SK-N-SH (cell line): ENCODE measurements around the gene RGS6. TPM values are rescaled to one million over a fixed set of nuclear protein-coding genes. Genes with fewer than 3 reads are reported as not detected.

Experiments used
- CTCF ChIA-PET: fragments of 300-600, 350-600 bp; formaldehyde crosslinking; extraction: SDS; loops from one replicate; lab custom pipeline; 2021; lab: Yijun Ruan, JAX
- POLR2A ChIA-PET: fragments of 350-600 bp; sonication (Branson Sonifier 250); formaldehyde crosslinking; extraction: SDS; loops from one replicate; lab custom pipeline; 2020; ENCODE audit warnings: antibody characterized with exemption, inconsistent platforms; lab: Yijun Ruan, JAX
- DNase-seq: peaks from one replicate; pipeline ENCODE4 v3.0.0; 2012
- H2AFZ ChIP-seq: fragments of 200-600 bp; sonication (generic); 2 replicates; pipeline ENCODE4 v1.8.1; 2016; ENCODE audit warnings: antibody characterized with exemption, mild to moderate bottlenecking, low read depth
- H3F3A ChIP-seq: fragments of 200-600 bp; sonication (generic); replicated peaks from 2 replicates; pipeline ENCODE3; 2016; ENCODE audit warnings: antibody characterized with exemption, mild to moderate bottlenecking; ENCODE audit not compliant: insufficient read depth
- H3K27ac ChIP-seq, 2 experiments: fragments of 200-500 bp in 1 of 2; fragments of 200-600 bp in 1 of 2; sonication (Bioruptor generic) in 1 of 2; sonication (generic), shearing (Covaris generic) in 1 of 2; 2 replicates each; pipeline versions ENCODE4 v1.5.1 to v1.6.1; 2014 to 2016; ENCODE audit warnings: low read depth in 2 of 2, inconsistent platforms in 1 of 2, low read length in 1 of 2, mild to moderate bottlenecking in 1 of 2, mixed read lengths in 1 of 2
- H3K27me3 ChIP-seq: fragments of 200-600 bp; sonication (generic), shearing (Covaris generic); 2 replicates; pipeline ENCODE4 v1.6.1; 2016; ENCODE audit warnings: mixed run types; ENCODE audit not compliant: insufficient read depth
- H3K36me3 ChIP-seq, 2 experiments: fragments of 200-500 bp in 1 of 2; fragments of 200-600 bp in 1 of 2; sonication (Bioruptor generic) in 1 of 2; sonication (generic) in 1 of 2; replicated peaks in 1 of 2; 2 replicates each; pipeline versions ENCODE3 to v1.5.1; 2014 to 2016; ENCODE audit warnings: low read length in 1 of 2, mild to moderate bottlenecking in 1 of 2; ENCODE audit not compliant: insufficient read depth in 2 of 2, control insufficient read depth in 1 of 2
- H3K4me1 ChIP-seq, 2 experiments: fragments of 200-500 bp in 1 of 2; fragments of 200-600 bp in 1 of 2; sonication (Bioruptor generic) in 1 of 2; sonication (generic), shearing (Covaris generic) in 1 of 2; 2 replicates each; pipeline versions ENCODE4 v1.5.1 to v1.6.1; 2014 to 2016; ENCODE audit warnings: low read depth in 1 of 2, low read length in 1 of 2, mixed run types in 1 of 2; ENCODE audit not compliant: insufficient read depth in 2 of 2, control insufficient read depth in 1 of 2
- H3K4me2 ChIP-seq: fragments of 200-600 bp; sonication (generic), shearing (Covaris generic); 2 replicates; pipeline ENCODE4 v1.6.1; 2017; ENCODE audit warnings: mixed run types
- H3K4me3 ChIP-seq, 2 experiments: fragments of 200-500 bp in 1 of 2; fragments of 200-600 bp in 1 of 2; sonication (Bioruptor generic) in 1 of 2; sonication (generic), shearing (Covaris generic) in 1 of 2; 2 replicates each; pipeline versions ENCODE4 v1.5.1 to v1.8.1; 2014 to 2016; ENCODE audit warnings: low read depth in 2 of 2, inconsistent platforms in 1 of 2, low read length in 1 of 2, mild to moderate bottlenecking in 1 of 2, mixed read lengths in 1 of 2, moderate library complexity in 1 of 2
- H3K79me2 ChIP-seq: fragments of 200-600 bp; sonication (generic); 2 replicates; pipeline ENCODE4 v1.8.1; 2017; ENCODE audit warnings: mild to moderate bottlenecking; ENCODE audit not compliant: insufficient read depth
- H3K9ac ChIP-seq: fragments of 200-600 bp; sonication (generic); 2 replicates; pipeline ENCODE4 v1.6.1; 2017; ENCODE audit warnings: mixed run types
- H3K9me2 ChIP-seq: fragments of 200-600 bp; sonication (generic); 2 replicates; pipeline ENCODE4 v1.6.1; 2017; ENCODE audit warnings: mixed run types
- H3K9me3 ChIP-seq: fragments of 200-600 bp; sonication (generic); 2 replicates; pipeline ENCODE4 v1.6.1; 2017; ENCODE audit warnings: mixed run types, mild to moderate bottlenecking, moderate library complexity
- H4K20me1 ChIP-seq: fragments of 200-600 bp; sonication (generic); 2 replicates; pipeline ENCODE4 v1.6.1; 2017; ENCODE audit warnings: mild to moderate bottlenecking, mixed run types; ENCODE audit not compliant: insufficient read depth
- ELF1 ChIP-seq: IDR thresholded peaks from 2 replicates; pipeline ENCODE4 v1.4.0; 2012
- FOXJ3 ChIP-seq: sonication (generic); formaldehyde crosslinking; IDR thresholded peaks from 2 replicates; pipeline ENCODE4 v1.5.1; 2020; ENCODE audit warnings: mild to moderate bottlenecking, missing genetic modification reagents
- GATA2 ChIP-seq: sonication (generic); formaldehyde crosslinking; IDR thresholded peaks from 2 replicates; pipeline ENCODE4 v1.5.0; 2020; ENCODE audit warnings: mild to moderate bottlenecking, missing genetic modification reagents
- MXI1 ChIP-seq: IDR thresholded peaks from 2 replicates; pipeline ENCODE4 v1.6.1; 2012; ENCODE audit warnings: mild to moderate bottlenecking, low read depth, low read length, improper control_type of control experiment
- NFIC ChIP-seq: IDR thresholded peaks from 2 replicates; pipeline ENCODE4 v1.4.0; 2012; ENCODE audit warnings: borderline replicate concordance
- PBX3 ChIP-seq: IDR thresholded peaks from 2 replicates; pipeline ENCODE4; 2012
- POLR2AphosphoS5 ChIP-seq: IDR thresholded peaks from 2 replicates; pipeline ENCODE4 v1.6.1; 2012; ENCODE audit warnings: low read depth, low read length
- REST ChIP-seq: IDR thresholded peaks from 2 replicates; pipeline ENCODE4 v1.6.1; 2012; ENCODE audit warnings: mild to moderate bottlenecking, low read depth, low read length, moderate library complexity
- RXRA ChIP-seq: IDR thresholded peaks from 2 replicates; pipeline ENCODE4 v1.4.0; 2012; ENCODE audit warnings: low read depth, mild to moderate bottlenecking, borderline replicate concordance
- SIN3A ChIP-seq: IDR thresholded peaks from 2 replicates; pipeline ENCODE4 v1.6.1; 2012; ENCODE audit warnings: low read depth, mild to moderate bottlenecking, low read length, moderate library complexity, borderline replicate concordance
- USF1 ChIP-seq: IDR thresholded peaks from 2 replicates; pipeline ENCODE4 v1.4.0; 2012; ENCODE audit warnings: low read depth, borderline replicate concordance
- WGBS: methylation state at CpG from one replicate; pipeline ENCODE4 v1.1.6; 2017; ENCODE audit warnings: low lambda C conversion rate; 5-methylcytosine and 5-hydroxymethylcytosine counted together
- polyA plus RNA-seq, 3 experiments: library from polyadenylated mRNA; depleted of rRNA; stranded (reverse); fragments of >200 nt; gene quantifications; 2 replicates each; pipeline ENCODE4 v1.2.3, GENCODE V29; 2012

The RGS6 gene
- polyA plus RNA-seq, 1 of the 3 experiments (the other 2 are of a cell fraction) = not detected

GRCh38 chr14:72583316-72584272 lies 651.4 kb downstream of the RGS6 start:
- CTCF ChIA-PET = no interaction called here
- DNase-seq = no peak
- TF ChIP-seq PBX3 (no peak), MXI1 (no peak), SIN3A (no peak), USF1 (no peak), REST (no peak), NFIC (no peak), POLR2AphosphoS5 (no peak), RXRA (no peak), GATA2 (no peak), FOXJ3 (CRISPR knock-in tag) (no peak), ELF1 (no peak)

More at GRCh38 chr14:72583316-72584272, 651.4 kb downstream of the RGS6 start:
- H2AFZ ChIP-seq = no peak overlapping the region
- no peak overlapping the region for H3K9ac ChIP-seq
- no peaks in the 10 kb centered on the region for H3K79me2 ChIP-seq
- H3K27me3 ChIP-seq = peaks cover 5% of the 10 kb centered on the region; the same call in 1 of the 2 replicates
- no peak overlapping the region for H3K27ac ChIP-seq
- 59% methylated on average over 5 of the region's 5 CpGs for WGBS
- H3K4me2 ChIP-seq = no peak overlapping the region
- H3F3A ChIP-seq = no peaks in the 10 kb centered on the region
- H4K20me1 ChIP-seq = no peaks in the 10 kb centered on the region
- peaks cover 0 to 5% of the 10 kb centered on the region in 2 experiments; a peak in 1 of 4 replicates for H3K4me1 ChIP-seq
- H3K9me2 ChIP-seq = no peaks in the 10 kb centered on the region
- H3K4me3 ChIP-seq = no peak overlapping the region
- no peaks in the 10 kb centered on the region for H3K9me3 ChIP-seq
- POLR2A ChIA-PET = no interaction called here
- H3K36me3 ChIP-seq = no peaks in the 10 kb centered on the region
